Measurements from ENCODE around the gene BTNL9. TPM values are rescaled to one million over a fixed set of nuclear protein-coding genes. Genes with fewer than 3 reads are reported as not detected.

BTNL9 gene
- total and polyA plus RNA-seq, 9 of the 15 experiments (the other 6 are each of a cell fraction or from before 2014, with no cell fraction given) = 3.7 to 86.7 (median 29.4) TPM

DNA sequence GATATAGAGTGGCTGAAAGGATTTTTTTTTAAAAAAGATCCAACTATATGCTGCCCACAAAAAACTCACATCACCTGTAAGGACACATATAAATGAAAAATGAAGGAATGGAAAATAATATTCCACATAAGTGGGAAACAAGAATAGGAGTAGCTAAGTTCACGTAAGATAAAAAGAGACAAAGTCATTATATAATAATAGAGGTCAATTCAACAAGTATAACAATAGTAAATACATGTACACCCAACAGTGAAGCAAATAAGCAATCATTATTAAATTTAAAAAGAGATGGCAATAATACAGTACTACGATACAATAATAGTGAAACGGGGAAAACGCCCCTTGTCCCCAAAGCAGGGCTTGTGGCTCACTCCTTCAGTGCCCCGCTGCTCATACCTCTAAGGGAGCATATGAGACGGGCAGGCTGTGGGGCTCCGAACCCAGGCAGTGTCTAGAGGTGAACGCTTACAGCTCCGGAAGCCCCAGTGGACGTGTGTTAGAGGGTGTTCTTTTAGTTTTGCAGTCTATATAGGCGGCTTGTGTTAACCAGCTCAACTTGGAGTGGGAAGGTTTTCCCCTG is 12.5 kb upstream of the BTNL9 start (continued):
- TF ChIP-seq, protein P1, sequence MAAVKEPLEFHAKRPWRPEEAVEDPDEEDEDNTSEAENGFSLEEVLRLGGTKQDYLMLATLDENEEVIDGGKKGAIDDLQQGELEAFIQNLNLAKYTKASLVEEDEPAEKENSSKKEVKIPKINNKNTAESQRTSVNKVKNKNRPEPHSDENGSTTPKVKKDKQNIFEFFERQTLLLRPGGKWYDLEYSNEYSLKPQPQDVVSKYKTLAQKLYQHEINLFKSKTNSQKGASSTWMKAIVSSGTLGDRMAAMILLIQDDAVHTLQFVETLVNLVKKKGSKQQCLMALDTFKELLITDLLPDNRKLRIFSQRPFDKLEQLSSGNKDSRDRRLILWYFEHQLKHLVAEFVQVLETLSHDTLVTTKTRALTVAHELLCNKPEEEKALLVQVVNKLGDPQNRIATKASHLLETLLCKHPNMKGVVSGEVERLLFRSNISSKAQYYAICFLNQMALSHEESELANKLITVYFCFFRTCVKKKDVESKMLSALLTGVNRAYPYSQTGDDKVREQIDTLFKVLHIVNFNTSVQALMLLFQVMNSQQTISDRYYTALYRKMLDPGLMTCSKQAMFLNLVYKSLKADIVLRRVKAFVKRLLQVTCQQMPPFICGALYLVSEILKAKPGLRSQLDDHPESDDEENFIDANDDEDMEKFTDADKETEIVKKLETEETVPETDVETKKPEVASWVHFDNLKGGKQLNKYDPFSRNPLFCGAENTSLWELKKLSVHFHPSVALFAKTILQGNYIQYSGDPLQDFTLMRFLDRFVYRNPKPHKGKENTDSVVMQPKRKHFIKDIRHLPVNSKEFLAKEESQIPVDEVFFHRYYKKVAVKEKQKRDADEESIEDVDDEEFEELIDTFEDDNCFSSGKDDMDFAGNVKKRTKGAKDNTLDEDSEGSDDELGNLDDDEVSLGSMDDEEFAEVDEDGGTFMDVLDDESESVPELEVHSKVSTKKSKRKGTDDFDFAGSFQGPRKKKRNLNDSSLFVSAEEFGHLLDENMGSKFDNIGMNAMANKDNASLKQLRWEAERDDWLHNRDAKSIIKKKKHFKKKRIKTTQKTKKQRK (IDR thresholded peaks at IDR 0.05; ENCODE audit: borderline replicate concordance, low read depth, low read length) = no peak
- no peak for TF ChIP-seq TCFL5 (CRISPR knock-in tag; conservative IDR thresholded peaks at IDR 0.05)
- no peak for TF ChIP-seq SRSF3 (IDR thresholded peaks at IDR 0.05; ENCODE audit: insufficient read depth, low read length)
- TF ChIP-seq ZBTB11 (CRISPR knock-in tag; IDR thresholded peaks at IDR 0.05) = no peak
- TF ChIP-seq PATZ1 (CRISPR knock-in tag; IDR thresholded peaks at IDR 0.05; ENCODE audit: borderline replicate concordance) = no peak
- no peak for TF ChIP-seq CREB3L1 (IDR thresholded peaks at IDR 0.05; ENCODE audit: borderline replicate concordance, low read depth)
- TF ChIP-seq FOXJ3 (CRISPR knock-in tag; IDR thresholded peaks at IDR 0.05) = no peak
- TF ChIP-seq TRIM24 (IDR thresholded peaks at IDR 0.05) = no peak
